ENCODE data around the gene TRIOBP.

The TRIOBP gene

GRCh38 chr22:37816543-37817180 is 119.8 kb downstream of the TRIOBP start:
- no peak for DNase-seq (ENCODE audit: low read depth)
- no peak overlapping the region for H3K4me3 ChIP-seq (replicated peaks; ENCODE audit: low read depth, low read length)
- TF ChIP-seq CTCF (IDR thresholded peaks at IDR 0.05; ENCODE audit: low read length, missing control alignments), result no peak

- DNase-seq (ENCODE audit: low read depth), result peak; percentile 82
- H3K4me3 ChIP-seq (replicated peaks; ENCODE audit: low read depth, low read length), result peak overlapping the region; percentile 24
- peak; percentile 60 for TF ChIP-seq CTCF (IDR thresholded peaks at IDR 0.05; ENCODE audit: low read length, missing control alignments)
Measured at GRCh38 chr22:37817705-37818408, 121.0 kb downstream of the TRIOBP start.

- peak overlapping the region; percentile 25 for H3K4me3 ChIP-seq (replicated peaks; ENCODE audit: low read depth, low read length)
- DNase-seq (ENCODE audit: low read depth), result peak; percentile 52
- peak; percentile 33 for TF ChIP-seq CTCF (IDR thresholded peaks at IDR 0.05; ENCODE audit: low read length, missing control alignments)
Measured at GRCh38 chr22:37818409-37819104, 121.7 kb downstream of the TRIOBP start.

- H3K4me3 ChIP-seq (replicated peaks; ENCODE audit: low read depth, low read length), result peak overlapping the region; percentile 25
- no peak for DNase-seq (ENCODE audit: low read depth)
- no peak for TF ChIP-seq CTCF (IDR thresholded peaks at IDR 0.05; ENCODE audit: low read length, missing control alignments)
Measured at GRCh38 chr22:37819105-37819433, 122.2 kb downstream of the TRIOBP start.

- DNase-seq (ENCODE audit: low read depth), result no peak
- H3K4me3 ChIP-seq (replicated peaks; ENCODE audit: low read depth, low read length), result no peak overlapping the region
- no peak for TF ChIP-seq CTCF (IDR thresholded peaks at IDR 0.05; ENCODE audit: low read length, missing control alignments)
Measured at GRCh38 chr22:37820350-37820749, 123.5 kb downstream of the TRIOBP start.

GRCh38 chr22:37822079-37822833 is 125.4 kb downstream of the TRIOBP start:
- TF ChIP-seq CTCF (IDR thresholded peaks at IDR 0.05; ENCODE audit: low read length, missing control alignments), result no peak
- DNase-seq (ENCODE audit: low read depth), result no peak
- H3K4me3 ChIP-seq (replicated peaks; ENCODE audit: low read depth, low read length), result no peak overlapping the region

All from fibroblast of pulmonary artery (primary cell).